H1 (cell line): ENCODE data around the gene LY86. TPM values are rescaled to one million over a fixed set of nuclear protein-coding genes. Genes with fewer than 3 reads are reported as not detected.

Source experiments
- CREB1 ChIP-seq: IDR thresholded peaks from 2 replicates; pipeline ENCODE4 v1.6.1; 2012; ENCODE audit warnings: inconsistent platforms
- GABPA ChIP-seq: IDR thresholded peaks from 2 replicates; pipeline ENCODE4 v1.6.1; 2011; ENCODE audit warnings: mild to moderate bottlenecking, low read length, moderate library complexity, borderline replicate concordance; ENCODE audit not compliant: insufficient read depth
- HDAC6 ChIP-seq: IDR thresholded peaks from one replicate; pipeline ENCODE4 v1.7.1; 2012; ENCODE audit warnings: low read depth, mild to moderate bottlenecking, inconsistent platforms, low read length, moderate library complexity
- KDM4A ChIP-seq: IDR thresholded peaks from one replicate; pipeline ENCODE4 v1.7.1; 2012; ENCODE audit warnings: low read depth, mild to moderate bottlenecking, moderate library complexity, low read length, inconsistent platforms; ENCODE audit not compliant: severe bottlenecking
- TAF7 ChIP-seq: optimal IDR thresholded peaks from 2 replicates; pipeline ENCODE3; 2011; ENCODE audit warnings: low read depth, mild to moderate bottlenecking, inconsistent platforms, low read length, moderate library complexity, borderline replicate concordance
- polyA plus RNA-seq, 7 experiments: library from polyadenylated mRNA; depleted of rRNA in 3 of 7; stranded (reverse) in 5 of 7; unstranded in 2 of 7; fragments of >200 nt in 5 of 7; fragments of 200-250 nt in 2 of 7; gene quantifications; 1 replicate in 5 of 7; 2 replicates in 1 of 7; 4 replicates in 1 of 7; pipeline versions ENCODE4 v1.2.1 to v1.2.3, GENCODE V29; 2011 to 2013; ENCODE audit warnings: missing spikeins in 2 of 7, mixed read lengths in 2 of 7
- total RNA-seq: library from RNA; stranded (reverse); fragmentation: NEBNext Ultra II Directional; extraction: Animal tissue kit (Norgen Biotek cat#: 25700); gene quantifications from 2 replicates; pipeline ENCODE4 v1.2.1, GENCODE V29; 2021

The LY86 gene
- total and polyA plus RNA-seq, 2 of the 8 experiments (the other 6 are each of a cell fraction or from before 2014, with no cell fraction given): not detected

DNA sequence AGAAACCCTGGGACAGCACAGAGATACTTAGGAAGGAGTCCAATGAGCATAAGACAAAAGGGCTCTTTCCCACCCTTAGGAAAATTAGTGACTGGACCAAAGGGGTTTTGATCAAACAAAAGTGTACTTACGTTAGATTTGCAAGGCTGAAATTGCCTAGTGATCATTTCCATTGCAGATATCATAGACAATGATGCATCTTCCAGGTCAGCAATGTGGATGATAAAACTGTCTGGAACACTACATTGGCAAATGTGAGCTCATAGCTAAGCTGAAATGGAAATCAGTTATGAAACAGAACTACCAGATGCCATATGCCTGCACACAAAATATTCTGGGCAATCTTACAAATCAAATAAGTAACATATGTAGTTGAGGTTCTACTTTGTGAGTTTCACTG lies 34.0 kb downstream of the LY86 start (continued):
- TF ChIP-seq HDAC6: no peak
- no peak for TF ChIP-seq KDM4A
- TF ChIP-seq TAF7: no peak
- no peak for TF ChIP-seq CREB1
- no peak for TF ChIP-seq GABPA
